ENCODE data around the gene BLTP1.

GRCh38 chr4:122118243-122118642 lies 33.9 kb upstream of the BLTP1 start:
- TF ChIP-seq POLR2A (IDR thresholded peaks at IDR 0.05) (no peak), POLR2AphosphoS5 (IDR thresholded peaks at IDR 0.05) (no peak)
